Measurements from ENCODE around the gene ADRA2A. TPM values are rescaled to one million over a fixed set of nuclear protein-coding genes. Genes with fewer than 3 reads are reported as not detected.

Gene ADRA2A
- 1.1 TPM for total RNA-seq
- long read RNA-seq, partial matches to known transcripts = 0 of 3 reads
- long read RNA-seq, other reads (novel, unspliced or antisense) = 0 of 3 reads

GRCh38 chr10:111076682-111077478, at the start of gene ADRA2A:
ADRA2A (plus strand) TSS chr10:111077029; CDS start chr10:111077997, 968 bp downstream.
- intact Hi-C loops (cut with DNase I) = no loop called here

GRCh38 chr10:111030042-111030750, 46.6 kb upstream of the ADRA2A start:
- no peak for DNase-seq (ENCODE audit: low spot score)
- intact Hi-C loops (cut with DNase I) = no loop called here

More at GRCh38 chr10:111076682-111077478, at the start of gene ADRA2A:
- no peak for DNase-seq (ENCODE audit: low spot score)

GRCh38 chr10:111034598-111035310, 42.1 kb upstream of the ADRA2A start:
- DNase-seq (ENCODE audit: low spot score) = no peak
- intact Hi-C loops (cut with DNase I) = no loop called here

- no peak for DNase-seq (ENCODE audit: low spot score)
- intact Hi-C loops (cut with DNase I) = no loop called here
Measured at GRCh38 chr10:111035542-111035941, 41.3 kb upstream of the ADRA2A start.

- no peak for DNase-seq (ENCODE audit: low spot score)
- intact Hi-C loops (cut with DNase I) = no loop called here
Measured at GRCh38 chr10:111037858-111038257, 39.0 kb upstream of the ADRA2A start.

- intact Hi-C loops (cut with DNase I) = no loop called here
- no peak for DNase-seq (ENCODE audit: low spot score)
Measured at GRCh38 chr10:111039522-111039921, 37.3 kb upstream of the ADRA2A start.

GRCh38 chr10:111057006-111057405, 19.8 kb upstream of the ADRA2A start:
- no peak for DNase-seq (ENCODE audit: low spot score)
- intact Hi-C loops (cut with DNase I) = no loop called here

- intact Hi-C loops (cut with DNase I) = no loop called here
- DNase-seq (ENCODE audit: low spot score) = no peak
Measured at GRCh38 chr10:111063471-111063870, 13.4 kb upstream of the ADRA2A start.

- DNase-seq (ENCODE audit: low spot score) = no peak
- intact Hi-C loops (cut with DNase I) = no loop called here
Measured at GRCh38 chr10:111072232-111072631, 4.6 kb upstream of the ADRA2A start.

- intact Hi-C loops (cut with DNase I) = no loop called here
- no peak for DNase-seq (ENCODE audit: low spot score)
Measured at GRCh38 chr10:111075577-111076185, 1.1 kb upstream of the ADRA2A start.

- intact Hi-C loops (cut with DNase I) = no loop called here
- DNase-seq (ENCODE audit: low spot score) = no peak
Measured at GRCh38 chr10:111076191-111076681, 593 bp upstream of the ADRA2A start.

- intact Hi-C loops (cut with DNase I) = no loop called here
- DNase-seq (ENCODE audit: low spot score) = no peak
Measured at GRCh38 chr10:111077479-111077784, 603 bp downstream of the ADRA2A start.

- DNase-seq (ENCODE audit: low spot score) = no peak
- intact Hi-C loops (cut with DNase I) = no loop called here
Measured at GRCh38 chr10:111077785-111078504, 1.1 kb downstream of the ADRA2A start.

GRCh38 chr10:111078505-111079185, 1.8 kb downstream of the ADRA2A start:
- DNase-seq (ENCODE audit: low spot score) = no peak
- intact Hi-C loops (cut with DNase I) = no loop called here

GRCh38 chr10:111079241-111079760, 2.5 kb downstream of the ADRA2A start:
- no peak for DNase-seq (ENCODE audit: low spot score)
- intact Hi-C loops (cut with DNase I) = no loop called here

GRCh38 chr10:111079781-111080180, 3.0 kb downstream of the ADRA2A start:
- no peak for DNase-seq (ENCODE audit: low spot score)
- intact Hi-C loops (cut with DNase I) = no loop called here

- no peak for DNase-seq (ENCODE audit: low spot score)
- intact Hi-C loops (cut with DNase I) = no loop called here
Measured at GRCh38 chr10:111080224-111080623, 3.4 kb downstream of the ADRA2A start.

GRCh38 chr10:111081595-111081994, 4.8 kb downstream of the ADRA2A start:
- peak; percentile 63 for DNase-seq (ENCODE audit: low spot score)
- intact Hi-C loops (cut with DNase I) = no loop called here

Data from cardiac septum (tissue), 1 donor.